ENCODE data around the gene MSGN1.

The MSGN1 gene

GRCh38 chr2:17816396-17817245 is at the start of gene MSGN1:
TSS of gene MSGN1 (plus strand) at chr2:17816460. CDS start at chr2:17816519, 59 bp downstream.
- H3K4me1 ChIP-seq (ENCODE audit: control insufficient read depth, insufficient read depth, low read length) = no peaks in the 10 kb centered on the region

GRCh38 chr2:17768894-17769293 is 47.4 kb upstream of the MSGN1 start:
- Histone ChIP-seq H3K4me1 (ENCODE audit: control insufficient read depth, insufficient read depth, low read length) (no peaks in the 10 kb centered on the region), H3K27ac (ENCODE audit: low read depth, low read length) (no peak overlapping the region), H3K9me3 (ENCODE audit: control insufficient read depth, insufficient read depth, low read length) (no peaks in the 10 kb centered on the region), H3K4me3 (ENCODE audit: low read depth, low read length) (no peak overlapping the region), H3K36me3 (ENCODE audit: control insufficient read depth, insufficient read depth, low read length) (peaks cover 91% of the 10 kb centered on the region), H3K27me3 (ENCODE audit: control insufficient read depth, insufficient read depth, low read length) (no peaks in the 10 kb centered on the region), H3K9ac (ENCODE audit: low read depth, low read length) (no peak overlapping the region)

More at GRCh38 chr2:17816396-17817245, at the start of gene MSGN1:
- H3K27ac ChIP-seq (ENCODE audit: low read depth, low read length) = peak within 1 kb of the TSS; percentile 7
- H3K4me3 ChIP-seq (ENCODE audit: low read depth, low read length) = no peak within 1 kb of the TSS
- H3K9ac ChIP-seq (ENCODE audit: low read depth, low read length) = no peak within 1 kb of the TSS
- no peaks in the 10 kb centered on the region for H3K9me3 ChIP-seq (ENCODE audit: control insufficient read depth, insufficient read depth, low read length)
- H3K36me3 ChIP-seq (ENCODE audit: control insufficient read depth, insufficient read depth, low read length) = no peaks in the 10 kb centered on the region
- H3K27me3 ChIP-seq (ENCODE audit: control insufficient read depth, insufficient read depth, low read length) = no peaks in the 10 kb centered on the region

- H3K27me3 ChIP-seq (ENCODE audit: control insufficient read depth, insufficient read depth, low read length) = no peaks in the 10 kb centered on the region
- no peak overlapping the region for H3K9ac ChIP-seq (ENCODE audit: low read depth, low read length)
- peaks cover 93% of the 10 kb centered on the region for H3K36me3 ChIP-seq (ENCODE audit: control insufficient read depth, insufficient read depth, low read length)
- no peaks in the 10 kb centered on the region for H3K9me3 ChIP-seq (ENCODE audit: control insufficient read depth, insufficient read depth, low read length)
- no peak overlapping the region for H3K27ac ChIP-seq (ENCODE audit: low read depth, low read length)
- no peaks in the 10 kb centered on the region for H3K4me1 ChIP-seq (ENCODE audit: control insufficient read depth, insufficient read depth, low read length)
- no peak overlapping the region for H3K4me3 ChIP-seq (ENCODE audit: low read depth, low read length)
Observed at GRCh38 chr2:17771956-17772355, 44.3 kb upstream of the MSGN1 start.

- no peaks in the 10 kb centered on the region for H3K4me1 ChIP-seq (ENCODE audit: control insufficient read depth, insufficient read depth, low read length)
- H3K9ac ChIP-seq (ENCODE audit: low read depth, low read length) = no peak overlapping the region
- no peak overlapping the region for H3K27ac ChIP-seq (ENCODE audit: low read depth, low read length)
- H3K9me3 ChIP-seq (ENCODE audit: control insufficient read depth, insufficient read depth, low read length) = no peaks in the 10 kb centered on the region
- no peaks in the 10 kb centered on the region for H3K27me3 ChIP-seq (ENCODE audit: control insufficient read depth, insufficient read depth, low read length)
- peaks cover 91% of the 10 kb centered on the region for H3K36me3 ChIP-seq (ENCODE audit: control insufficient read depth, insufficient read depth, low read length)
- H3K4me3 ChIP-seq (ENCODE audit: low read depth, low read length) = no peak overlapping the region
Observed at GRCh38 chr2:17772532-17772931, 43.7 kb upstream of the MSGN1 start.

- H3K9me3 ChIP-seq (ENCODE audit: control insufficient read depth, insufficient read depth, low read length) = no peaks in the 10 kb centered on the region
- H3K27me3 ChIP-seq (ENCODE audit: control insufficient read depth, insufficient read depth, low read length) = no peaks in the 10 kb centered on the region
- H3K4me1 ChIP-seq (ENCODE audit: control insufficient read depth, insufficient read depth, low read length) = no peaks in the 10 kb centered on the region
- H3K36me3 ChIP-seq (ENCODE audit: control insufficient read depth, insufficient read depth, low read length) = peaks cover 60% of the 10 kb centered on the region
- no peak overlapping the region for H3K9ac ChIP-seq (ENCODE audit: low read depth, low read length)
- H3K27ac ChIP-seq (ENCODE audit: low read depth, low read length) = no peak overlapping the region
- H3K4me3 ChIP-seq (ENCODE audit: low read depth, low read length) = no peak overlapping the region
Observed at GRCh38 chr2:17780546-17780945, 35.7 kb upstream of the MSGN1 start.

- H3K4me3 ChIP-seq (ENCODE audit: low read depth, low read length) = no peak overlapping the region
- no peak overlapping the region for H3K9ac ChIP-seq (ENCODE audit: low read depth, low read length)
- no peaks in the 10 kb centered on the region for H3K27me3 ChIP-seq (ENCODE audit: control insufficient read depth, insufficient read depth, low read length)
- no peak overlapping the region for H3K27ac ChIP-seq (ENCODE audit: low read depth, low read length)
- H3K4me1 ChIP-seq (ENCODE audit: control insufficient read depth, insufficient read depth, low read length) = 0 out of 2 replicates have a peak, but pooled peaks cover 6% of the 10 kb centered on the region
- H3K36me3 ChIP-seq (ENCODE audit: control insufficient read depth, insufficient read depth, low read length) = peaks cover 52% of the 10 kb centered on the region
- no peaks in the 10 kb centered on the region for H3K9me3 ChIP-seq (ENCODE audit: control insufficient read depth, insufficient read depth, low read length)
Observed at GRCh38 chr2:17781482-17781881, 34.8 kb upstream of the MSGN1 start.

GRCh38 chr2:17786727-17787126 is 29.5 kb upstream of the MSGN1 start:
- Histone ChIP-seq H3K4me1 (ENCODE audit: control insufficient read depth, insufficient read depth, low read length) (0 out of 2 replicates have a peak, but pooled peaks cover 6% of the 10 kb centered on the region), H3K27me3 (ENCODE audit: control insufficient read depth, insufficient read depth, low read length) (no peaks in the 10 kb centered on the region)

GRCh38 chr2:17788773-17789172 is 27.5 kb upstream of the MSGN1 start:
- H3K9ac ChIP-seq (ENCODE audit: low read depth, low read length) = no peak overlapping the region
- H3K27me3 ChIP-seq (ENCODE audit: control insufficient read depth, insufficient read depth, low read length) = no peaks in the 10 kb centered on the region
- H3K4me1 ChIP-seq (ENCODE audit: control insufficient read depth, insufficient read depth, low read length) = 0 out of 2 replicates have a peak, but pooled peaks cover 6% of the 10 kb centered on the region
- no peak overlapping the region for H3K27ac ChIP-seq (ENCODE audit: low read depth, low read length)
- H3K4me3 ChIP-seq (ENCODE audit: low read depth, low read length) = no peak overlapping the region
- no peaks in the 10 kb centered on the region for H3K36me3 ChIP-seq (ENCODE audit: control insufficient read depth, insufficient read depth, low read length)
- H3K9me3 ChIP-seq (ENCODE audit: control insufficient read depth, insufficient read depth, low read length) = no peaks in the 10 kb centered on the region

More at GRCh38 chr2:17786727-17787126, 29.5 kb upstream of the MSGN1 start:
- Histone ChIP-seq H3K36me3 (ENCODE audit: control insufficient read depth, insufficient read depth, low read length) (peaks cover 7% of the 10 kb centered on the region), H3K27ac (ENCODE audit: low read depth, low read length) (no peak overlapping the region), H3K9ac (ENCODE audit: low read depth, low read length) (no peak overlapping the region), H3K4me3 (ENCODE audit: low read depth, low read length) (no peak overlapping the region), H3K9me3 (ENCODE audit: control insufficient read depth, insufficient read depth, low read length) (no peaks in the 10 kb centered on the region)

GRCh38 chr2:17790536-17790935 is 25.7 kb upstream of the MSGN1 start:
- Histone ChIP-seq H3K27ac (ENCODE audit: low read depth, low read length) (no peak overlapping the region), H3K4me3 (ENCODE audit: low read depth, low read length) (no peak overlapping the region), H3K4me1 (ENCODE audit: control insufficient read depth, insufficient read depth, low read length) (0 out of 2 replicates have a peak, but pooled peaks cover 6% of the 10 kb centered on the region), H3K9ac (ENCODE audit: low read depth, low read length) (no peak overlapping the region), H3K27me3 (ENCODE audit: control insufficient read depth, insufficient read depth, low read length) (no peaks in the 10 kb centered on the region), H3K36me3 (ENCODE audit: control insufficient read depth, insufficient read depth, low read length) (no peaks in the 10 kb centered on the region), H3K9me3 (ENCODE audit: control insufficient read depth, insufficient read depth, low read length) (no peaks in the 10 kb centered on the region)

GRCh38 chr2:17791121-17791816 is 25.0 kb upstream of the MSGN1 start:
- Histone ChIP-seq H3K4me1 (ENCODE audit: control insufficient read depth, insufficient read depth, low read length) (0 out of 2 replicates have a peak, but pooled peaks cover 2% of the 10 kb centered on the region), H3K36me3 (ENCODE audit: control insufficient read depth, insufficient read depth, low read length) (no peaks in the 10 kb centered on the region), H3K9ac (ENCODE audit: low read depth, low read length) (no peak overlapping the region), H3K27ac (ENCODE audit: low read depth, low read length) (no peak overlapping the region), H3K27me3 (ENCODE audit: control insufficient read depth, insufficient read depth, low read length) (no peaks in the 10 kb centered on the region), H3K4me3 (ENCODE audit: low read depth, low read length) (no peak overlapping the region), H3K9me3 (ENCODE audit: control insufficient read depth, insufficient read depth, low read length) (no peaks in the 10 kb centered on the region)

GRCh38 chr2:17791817-17792130 is 24.5 kb upstream of the MSGN1 start:
- no peak overlapping the region for H3K9ac ChIP-seq (ENCODE audit: low read depth, low read length)
- no peaks in the 10 kb centered on the region for H3K4me1 ChIP-seq (ENCODE audit: control insufficient read depth, insufficient read depth, low read length)
- no peaks in the 10 kb centered on the region for H3K36me3 ChIP-seq (ENCODE audit: control insufficient read depth, insufficient read depth, low read length)
- H3K4me3 ChIP-seq (ENCODE audit: low read depth, low read length) = no peak overlapping the region
- H3K27ac ChIP-seq (ENCODE audit: low read depth, low read length) = no peak overlapping the region
- no peaks in the 10 kb centered on the region for H3K27me3 ChIP-seq (ENCODE audit: control insufficient read depth, insufficient read depth, low read length)
- H3K9me3 ChIP-seq (ENCODE audit: control insufficient read depth, insufficient read depth, low read length) = no peaks in the 10 kb centered on the region
